Body of pancreas (tissue), 4 donors: ENCODE data around the gene FEV. TPM values are rescaled to one million over a fixed set of nuclear protein-coding genes. Genes with fewer than 3 reads are reported as not detected.
A peak's percentile ranks its signal among the peaks of the same experiment; 100 is the strongest.

Experiments used
- ATAC-seq: fragments of 150-250 bp; one replicate; pipeline ENCODE4 v1.9.1; 2016
- DNase-seq, 4 donors: peaks; one replicate each; pipeline ENCODE4 v3.0.0-alpha.2; 2019
- H3K27ac ChIP-seq, 4 donors: fragments of 200-600 bp; sonication (generic); 1 replicate in 3 of 4; 2 replicates in 1 of 4; pipeline versions ENCODE4 v1.5.1 to v1.6.1; 2016 to 2019; ENCODE audit warnings: mild to moderate bottlenecking in 1 of 4, mixed read lengths in 1 of 4, moderate library complexity in 1 of 4
- H3K27me3 ChIP-seq, 2 donors: fragments of 200-600 bp; sonication (generic); one replicate each; pipeline ENCODE4 v1.6.0; 2016; ENCODE audit warnings: mild to moderate bottlenecking in 1 of 2
- H3K36me3 ChIP-seq, 2 donors: fragments of 200-600 bp; sonication (generic); replicated peaks in 1 of 2; 2 replicates each; pipeline ENCODE4 v1.5.1; 2016; ENCODE audit warnings: low read depth in 2 of 2; ENCODE audit not compliant: insufficient read depth in 1 of 2
- H3K4me1 ChIP-seq: fragments of 200-600 bp; sonication (generic); one replicate; pipeline ENCODE4 v1.6.0; 2016
- H3K4me3 ChIP-seq, 2 donors: fragments of 200-600 bp; sonication (generic); 1 replicate in 1 of 2; 2 replicates in 1 of 2; pipeline ENCODE4 v1.5.1; 2016 to 2019
- H3K9me3 ChIP-seq, 3 donors: fragments of 200-600 bp; sonication (generic); 1 replicate in 2 of 3; 2 replicates in 1 of 3; pipeline ENCODE4 v1.5.1; 2016
- POLR2A ChIP-seq, 3 donors: fragments of 450-650 bp; IDR thresholded peaks; one replicate each; pipeline ENCODE4 v1.6.1; 2016; ENCODE audit warnings: antibody characterized with exemption in 3 of 3, mild to moderate bottlenecking in 2 of 3
- WGBS, 2 donors: methylation state at CpG; one replicate each; pipeline ENCODE4 v1.1.5; 2017; 5-methylcytosine and 5-hydroxymethylcytosine counted together
- intact Hi-C: fragments of 100-400 bp; cut with DNase I; formaldehyde crosslinking; loops from one replicate; pipeline ENCODE4 v1.15.1; 2023
- total RNA-seq, 2 donors: library from RNA; depleted of rRNA; stranded (reverse); fragments of >200 nt; gene quantifications; one replicate each; pipeline ENCODE4 v1.1.0, GENCODE V29; 2016
- TF ChIP-seq, protein P1 (sequence below), 7 experiments: fragments of 450-650 bp in 4 of 7; fragments of 200-600 bp in 3 of 7; sonication (generic) in 3 of 7; IDR thresholded peaks; one replicate each; pipeline ENCODE4 v1.5.1; 2016 to 2019; ENCODE audit warnings: antibody characterized with exemption in 7 of 7

FEV gene
- total RNA-seq, 2 donors from 2014 or later, result not detected

DNA sequence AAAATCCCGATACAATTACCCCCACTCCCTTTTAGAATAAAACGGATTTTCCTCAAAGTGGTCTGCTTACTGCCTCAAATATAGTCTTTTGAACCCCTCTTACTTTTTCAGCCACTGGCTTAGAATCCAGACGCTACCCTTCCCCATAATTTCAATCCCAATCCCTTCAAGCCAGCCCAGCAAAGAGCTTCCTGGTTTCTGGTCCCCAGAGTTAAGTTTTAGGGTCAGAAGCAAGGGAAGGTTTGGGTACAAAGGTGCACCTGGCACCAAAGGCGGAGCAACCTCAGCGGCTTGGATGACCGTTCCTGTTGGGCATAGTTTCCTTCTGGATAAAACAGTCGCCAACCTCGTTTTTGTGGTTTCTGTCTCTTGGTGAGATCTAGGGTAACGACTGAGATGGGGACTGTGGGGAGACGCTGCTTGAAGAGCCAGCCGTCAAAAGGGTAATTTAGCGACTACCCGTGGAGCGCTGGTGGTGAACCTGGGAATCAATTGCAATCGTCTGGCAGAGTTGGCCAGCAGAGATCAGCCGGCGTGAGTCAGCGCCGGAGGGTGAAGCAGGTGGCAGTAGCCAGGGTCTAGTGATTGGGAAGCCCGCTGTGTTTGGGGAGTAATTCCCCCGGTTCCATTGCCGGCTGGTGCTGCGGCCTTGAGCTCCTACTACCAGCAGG, 1.6 kb downstream of the FEV start:
- intact Hi-C loops, result no loop called here
- TF ChIP-seq, protein P1, sequence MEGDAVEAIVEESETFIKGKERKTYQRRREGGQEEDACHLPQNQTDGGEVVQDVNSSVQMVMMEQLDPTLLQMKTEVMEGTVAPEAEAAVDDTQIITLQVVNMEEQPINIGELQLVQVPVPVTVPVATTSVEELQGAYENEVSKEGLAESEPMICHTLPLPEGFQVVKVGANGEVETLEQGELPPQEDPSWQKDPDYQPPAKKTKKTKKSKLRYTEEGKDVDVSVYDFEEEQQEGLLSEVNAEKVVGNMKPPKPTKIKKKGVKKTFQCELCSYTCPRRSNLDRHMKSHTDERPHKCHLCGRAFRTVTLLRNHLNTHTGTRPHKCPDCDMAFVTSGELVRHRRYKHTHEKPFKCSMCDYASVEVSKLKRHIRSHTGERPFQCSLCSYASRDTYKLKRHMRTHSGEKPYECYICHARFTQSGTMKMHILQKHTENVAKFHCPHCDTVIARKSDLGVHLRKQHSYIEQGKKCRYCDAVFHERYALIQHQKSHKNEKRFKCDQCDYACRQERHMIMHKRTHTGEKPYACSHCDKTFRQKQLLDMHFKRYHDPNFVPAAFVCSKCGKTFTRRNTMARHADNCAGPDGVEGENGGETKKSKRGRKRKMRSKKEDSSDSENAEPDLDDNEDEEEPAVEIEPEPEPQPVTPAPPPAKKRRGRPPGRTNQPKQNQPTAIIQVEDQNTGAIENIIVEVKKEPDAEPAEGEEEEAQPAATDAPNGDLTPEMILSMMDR (IDR thresholded peaks at IDR 0.05), result no peak
- TF ChIP-seq POLR2A (IDR thresholded peaks at IDR 0.05), result no peak
- Histone ChIP-seq H3K27ac (no peak overlapping the region), H3K4me3 (no peak overlapping the region), H3K36me3 (no peaks in the 10 kb centered on the region), H3K4me1 (peaks cover 45% of the 10 kb centered on the region), H3K9me3 (no peaks in the 10 kb centered on the region), H3K27me3 (peaks cover 0 to 69% of the 10 kb centered on the region in 2 donors)
- ATAC-seq (no peak), DNase-seq (no peak)
- WGBS, 2 donors, result 14 to 17% methylated on average over 19 to 22 of the region's 23 CpGs

DNA sequence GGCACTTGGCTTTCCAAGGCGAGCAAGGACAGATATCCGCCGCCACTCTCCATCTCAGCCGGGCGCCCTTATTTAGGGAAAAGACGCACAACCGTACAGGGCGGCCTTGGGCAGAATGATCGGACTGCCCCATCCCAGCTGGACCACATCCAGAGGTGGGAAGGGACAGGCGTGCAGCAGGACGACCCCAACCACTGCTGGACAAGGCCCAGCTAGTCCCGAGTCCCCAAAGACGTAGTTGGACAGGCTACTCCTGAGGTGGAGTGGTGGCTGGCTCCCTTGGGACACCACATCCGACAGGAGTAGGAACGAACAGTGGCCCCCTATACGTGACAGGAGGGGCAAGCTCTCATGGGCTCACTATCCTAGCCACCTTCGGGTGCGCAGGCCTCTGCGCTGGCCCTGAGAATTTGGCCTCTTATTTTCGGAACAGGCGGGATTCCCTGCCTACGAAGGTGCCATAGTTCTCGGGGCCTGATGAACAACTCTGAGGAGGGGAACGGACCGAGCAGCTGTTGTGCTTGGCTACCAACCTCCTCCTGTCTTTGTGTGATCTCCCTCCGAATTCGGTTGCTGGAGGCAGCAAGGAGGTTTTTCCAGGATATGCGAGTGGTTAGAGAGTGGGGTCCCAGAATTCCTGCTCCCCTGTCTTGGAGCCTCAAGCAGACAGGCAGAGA, 2.3 kb downstream of the FEV start:
- Histone ChIP-seq H3K27ac (no peak overlapping the region), H3K9me3 (no peaks in the 10 kb centered on the region), H3K36me3 (no peaks in the 10 kb centered on the region), H3K4me3 (no peak overlapping the region), H3K27me3 (peaks cover 0 to 70% of the 10 kb centered on the region in 2 donors), H3K4me1 (peaks cover 45% of the 10 kb centered on the region)
- TF ChIP-seq, protein P1 (IDR thresholded peaks at IDR 0.05), result no peak
- TF ChIP-seq POLR2A (IDR thresholded peaks at IDR 0.05), result no peak
- 11 to 21% methylated on average over 16 to 28 of the region's 28 CpGs for WGBS, 2 donors
- no peak for ATAC-seq
- no peak for DNase-seq
- intact Hi-C loops, result no loop called here

DNA sequence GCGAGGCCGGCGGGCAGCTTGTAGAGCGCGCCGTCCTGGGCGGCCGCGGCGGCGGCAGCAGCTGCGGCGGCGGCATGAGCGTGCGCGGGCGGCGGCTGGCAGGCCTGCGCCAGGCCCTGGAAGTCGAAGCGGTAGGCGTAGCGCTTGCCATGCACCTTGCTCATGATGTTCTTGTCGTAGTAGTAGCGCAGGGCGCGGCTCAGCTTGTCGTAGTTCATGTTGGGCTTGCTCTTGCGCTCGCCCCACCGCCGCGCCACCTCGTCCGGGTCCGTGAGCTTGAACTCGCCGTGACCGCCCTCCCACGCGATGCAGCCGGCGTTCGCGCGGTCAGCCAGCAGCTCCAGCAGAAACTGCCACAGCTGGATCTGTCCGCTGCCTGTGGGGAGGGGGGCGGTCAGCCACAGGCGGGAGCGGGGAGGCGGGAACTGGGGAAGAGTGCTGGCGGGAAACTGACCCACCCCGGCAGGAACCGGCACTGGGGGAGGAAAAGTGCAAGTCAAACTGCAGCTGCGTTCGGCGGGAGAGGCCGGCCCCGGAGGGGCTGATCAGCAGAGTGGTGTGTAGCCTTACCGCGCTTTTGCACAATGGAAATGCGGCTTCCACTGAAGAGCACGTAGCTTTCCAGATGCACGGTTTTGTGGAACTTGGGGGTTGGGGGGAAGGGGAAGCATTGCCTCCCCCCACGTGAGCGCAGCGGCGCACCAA, 3.0 kb downstream of the FEV start:
- H3K4me1 ChIP-seq, result peaks cover 45% of the 10 kb centered on the region
- intact Hi-C loops, result no loop called here
- peaks cover 0 to 67% of the 10 kb centered on the region in 2 donors for H3K27me3 ChIP-seq
- DNase-seq (peak in 3 of 4 donors; percentile 40 to 57 (median 54)), ATAC-seq (peak; percentile 55)
- WGBS, 2 donors, result 2% methylated on average over 18 to 69 of the region's 69 CpGs
- no peaks in the 10 kb centered on the region for H3K9me3 ChIP-seq
- no peak overlapping the region for H3K4me3 ChIP-seq
- TF ChIP-seq, protein P1 (IDR thresholded peaks at IDR 0.05), result no peak
- TF ChIP-seq POLR2A (IDR thresholded peaks at IDR 0.05), result no peak
- H3K27ac ChIP-seq, result no peak overlapping the region
- H3K36me3 ChIP-seq, result no peaks in the 10 kb centered on the region

DNA sequence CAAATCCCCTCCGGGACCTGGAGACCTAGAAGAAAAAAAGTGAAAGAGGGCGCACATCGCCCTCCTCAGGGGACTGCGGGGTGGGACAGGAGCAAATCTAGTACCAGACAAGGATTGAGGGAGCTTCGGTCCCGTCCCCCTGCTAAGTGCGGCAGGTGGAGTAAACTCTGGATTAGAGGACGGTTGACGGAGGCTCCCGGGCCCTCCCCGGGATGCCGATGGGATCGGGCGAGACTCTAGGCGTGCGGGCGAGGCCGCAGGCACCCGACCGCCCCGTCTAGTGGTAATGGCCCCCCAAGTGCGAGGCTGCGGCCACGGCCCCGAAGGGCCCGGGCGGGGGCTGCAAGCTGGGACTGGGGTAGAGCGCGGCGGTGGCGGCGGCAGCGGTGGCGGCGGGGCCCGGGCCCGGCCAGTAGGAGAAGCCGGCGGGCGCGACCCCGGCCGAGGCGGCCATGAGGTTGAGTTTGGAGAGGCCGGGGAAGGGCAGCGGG, 3.5 kb downstream of the FEV start:
- whole genome bisulfite sequencing, 2 donors, result 4 to 15% methylated on average over 6 to 45 of the region's 46 CpGs
- ATAC-seq (no peak), DNase-seq (no peak)
- Histone ChIP-seq H3K9me3 (no peaks in the 10 kb centered on the region), H3K4me1 (peaks cover 45% of the 10 kb centered on the region), H3K27ac (no peak overlapping the region), H3K4me3 (no peak overlapping the region), H3K36me3 (no peaks in the 10 kb centered on the region), H3K27me3 (peaks cover 0 to 61% of the 10 kb centered on the region in 2 donors)
- TF ChIP-seq, protein P1 (IDR thresholded peaks at IDR 0.05), result no peak
- no peak for TF ChIP-seq POLR2A (IDR thresholded peaks at IDR 0.05)
- intact Hi-C loops, result no loop called here
